GM10266 (cell line): ENCODE data around the gene KRTAP5-1.
"Not testable (repeated sequence)": the region's sequence is repeated elsewhere in the genome, so short reads cannot be mapped to it uniquely, and the experiment has no call there.

Experiments
- DNase-seq: peaks from one replicate; pipeline ENCODE4 v3.0.0; 2012; ENCODE audit errors: extremely low spot score
- CTCF ChIP-seq: IDR thresholded peaks from 2 replicates; pipeline ENCODE4 v1.5.1; 2012; ENCODE audit warnings: mild to moderate bottlenecking, low read depth; ENCODE audit not compliant: control insufficient read depth, insufficient read depth; ENCODE audit errors: missing control alignments

Gene KRTAP5-1

GRCh38 chr11:1586699-1587098, 1.6 kb upstream of the KRTAP5-1 start:
- no peak for DNase-seq

GRCh38 chr11:1582909-1583308, 2.2 kb downstream of the KRTAP5-1 start:
- not testable (repeated sequence) for DNase-seq

More at GRCh38 chr11:1586699-1587098, 1.6 kb upstream of the KRTAP5-1 start:
- no peak for TF ChIP-seq CTCF

GRCh38 chr11:1581976-1582375, 3.1 kb downstream of the KRTAP5-1 start:
- TF ChIP-seq CTCF = no peak
- no peak for DNase-seq

- TF ChIP-seq CTCF = no peak
- DNase-seq = no peak
Measured at GRCh38 chr11:1576825-1577224, 8.3 kb downstream of the KRTAP5-1 start.

GRCh38 chr11:1575756-1576155, 9.3 kb downstream of the KRTAP5-1 start:
- not testable (repeated sequence) for DNase-seq

- DNase-seq = no peak
- no peak for TF ChIP-seq CTCF
Measured at GRCh38 chr11:1574933-1575242, 10.2 kb downstream of the KRTAP5-1 start.

- DNase-seq = peak; percentile 86
- peak; percentile 96 for TF ChIP-seq CTCF
Measured at GRCh38 chr11:1574238-1574932, 10.7 kb downstream of the KRTAP5-1 start.

- DNase-seq = no peak
- no peak for TF ChIP-seq CTCF
Measured at GRCh38 chr11:1573903-1574237, 11.2 kb downstream of the KRTAP5-1 start.
